Esophagus squamous epithelium (tissue), 4 donors: ENCODE results near the gene ABCC1.

Experiments
- POLR2A ChIP-seq, 4 donors: fragments of 450-650 bp; IDR thresholded peaks; one replicate each; pipeline ENCODE4 v1.6.1; 2017; ENCODE audit warnings: antibody characterized with exemption in 4 of 4, mild to moderate bottlenecking in 4 of 4, moderate library complexity in 3 of 4
- TF ChIP-seq, protein P1 (sequence below), 6 experiments: fragments of 450-650 bp in 4 of 6; fragments of 200-600 bp in 2 of 6; sonication (generic) in 2 of 6; IDR thresholded peaks; one replicate each; pipeline ENCODE4 v1.5.1; 2016 to 2019; ENCODE audit warnings: antibody characterized with exemption in 6 of 6, mild to moderate bottlenecking in 4 of 6, moderate library complexity in 4 of 6

DNA sequence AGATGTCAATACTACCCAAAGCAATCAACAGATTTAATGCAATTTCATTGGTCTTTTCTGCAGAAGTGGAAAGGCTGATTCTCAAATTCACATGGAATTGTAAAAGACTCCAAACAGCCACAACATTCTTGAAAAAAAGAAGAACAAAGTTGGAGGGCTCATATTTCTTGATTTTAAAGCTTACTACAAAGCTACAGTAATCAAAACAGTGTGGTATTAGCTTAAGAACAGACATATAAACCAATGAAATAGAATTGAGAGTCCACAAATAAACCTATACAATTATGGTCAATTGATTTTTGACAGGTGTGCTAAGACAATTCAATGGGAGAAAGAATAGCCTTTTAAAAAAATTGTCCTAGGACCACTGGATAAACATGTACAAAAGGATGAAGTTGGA lies 14.4 kb upstream of the ABCC1 start:
- TF ChIP-seq, protein P1, sequence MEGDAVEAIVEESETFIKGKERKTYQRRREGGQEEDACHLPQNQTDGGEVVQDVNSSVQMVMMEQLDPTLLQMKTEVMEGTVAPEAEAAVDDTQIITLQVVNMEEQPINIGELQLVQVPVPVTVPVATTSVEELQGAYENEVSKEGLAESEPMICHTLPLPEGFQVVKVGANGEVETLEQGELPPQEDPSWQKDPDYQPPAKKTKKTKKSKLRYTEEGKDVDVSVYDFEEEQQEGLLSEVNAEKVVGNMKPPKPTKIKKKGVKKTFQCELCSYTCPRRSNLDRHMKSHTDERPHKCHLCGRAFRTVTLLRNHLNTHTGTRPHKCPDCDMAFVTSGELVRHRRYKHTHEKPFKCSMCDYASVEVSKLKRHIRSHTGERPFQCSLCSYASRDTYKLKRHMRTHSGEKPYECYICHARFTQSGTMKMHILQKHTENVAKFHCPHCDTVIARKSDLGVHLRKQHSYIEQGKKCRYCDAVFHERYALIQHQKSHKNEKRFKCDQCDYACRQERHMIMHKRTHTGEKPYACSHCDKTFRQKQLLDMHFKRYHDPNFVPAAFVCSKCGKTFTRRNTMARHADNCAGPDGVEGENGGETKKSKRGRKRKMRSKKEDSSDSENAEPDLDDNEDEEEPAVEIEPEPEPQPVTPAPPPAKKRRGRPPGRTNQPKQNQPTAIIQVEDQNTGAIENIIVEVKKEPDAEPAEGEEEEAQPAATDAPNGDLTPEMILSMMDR (IDR thresholded peaks at IDR 0.05) = no peak
- TF ChIP-seq POLR2A (IDR thresholded peaks at IDR 0.05) = no peak
